ENCODE results near the gene NDNF.

NDNF gene

GRCh38 chr4:121014544-121014943, 57.8 kb downstream of the NDNF start:
- DNase-seq (ENCODE audit: low spot score): no peak

- no peak for DNase-seq (ENCODE audit: low spot score)
These were observed 60.5 kb downstream of the NDNF start for GRCh38 chr4:121011780-121012340.

DNA sequence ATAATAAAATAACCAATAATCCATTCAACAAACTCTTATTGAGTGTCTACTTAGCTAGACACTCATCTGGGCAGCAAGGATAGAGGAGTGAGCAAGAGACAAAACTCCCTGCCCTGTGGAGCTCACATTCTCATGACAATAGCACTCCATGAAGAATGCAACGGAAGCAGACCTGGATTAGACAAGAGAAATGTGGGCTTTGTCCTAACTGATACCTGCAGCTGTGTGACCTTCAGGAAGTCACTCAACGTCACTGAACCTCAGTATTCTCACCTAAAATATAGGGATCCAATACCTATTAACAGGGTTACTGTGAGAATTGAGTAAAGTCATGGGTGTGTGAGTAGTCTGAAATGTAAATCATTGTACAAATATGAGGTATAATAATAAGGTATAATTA, 61.2 kb downstream of the NDNF start:
- DNase-seq (ENCODE audit: low spot score): no peak

DNA sequence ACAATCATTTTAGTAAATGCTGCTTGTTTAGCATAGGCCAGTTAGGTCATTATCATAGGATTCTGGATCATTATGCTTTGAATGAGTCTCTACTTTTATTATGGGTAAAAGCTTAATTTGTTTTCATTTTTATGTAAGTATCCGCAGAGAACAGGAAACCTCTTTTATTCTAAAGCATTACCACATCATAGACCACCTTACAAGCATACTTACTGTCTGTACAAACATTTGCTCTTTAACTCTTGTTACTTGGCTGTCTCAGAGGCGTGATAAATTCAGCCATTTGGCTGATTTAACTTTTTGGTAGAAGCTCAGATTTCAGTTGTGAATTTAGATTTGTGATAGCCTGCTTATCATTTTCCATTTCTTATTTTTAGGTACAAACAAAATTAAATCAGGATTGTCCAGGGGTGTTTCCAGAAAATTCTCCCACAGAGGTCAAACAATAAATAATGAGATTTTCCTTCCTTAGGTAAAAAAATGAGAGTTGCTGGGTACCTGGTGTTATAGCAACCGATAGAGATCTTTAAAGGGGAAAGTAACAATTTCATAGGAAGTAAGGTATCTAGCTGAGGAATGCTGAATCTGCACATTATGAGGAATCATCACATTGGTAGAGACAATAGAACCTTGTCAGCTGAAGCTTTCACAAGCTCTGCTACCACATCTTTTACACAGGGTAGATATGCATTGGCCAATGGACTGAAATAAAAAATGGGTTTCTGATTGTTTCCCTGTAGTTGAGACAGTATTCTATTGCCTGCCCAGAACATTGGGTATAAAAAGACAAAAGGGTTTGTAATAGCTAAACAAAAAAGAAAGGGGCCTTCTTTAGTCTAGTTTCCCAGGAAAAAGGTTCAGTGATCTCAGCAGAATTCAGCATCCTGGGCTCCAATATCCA, 62.5 kb downstream of the NDNF start:
- DNase-seq (ENCODE audit: low spot score): no peak

DNA sequence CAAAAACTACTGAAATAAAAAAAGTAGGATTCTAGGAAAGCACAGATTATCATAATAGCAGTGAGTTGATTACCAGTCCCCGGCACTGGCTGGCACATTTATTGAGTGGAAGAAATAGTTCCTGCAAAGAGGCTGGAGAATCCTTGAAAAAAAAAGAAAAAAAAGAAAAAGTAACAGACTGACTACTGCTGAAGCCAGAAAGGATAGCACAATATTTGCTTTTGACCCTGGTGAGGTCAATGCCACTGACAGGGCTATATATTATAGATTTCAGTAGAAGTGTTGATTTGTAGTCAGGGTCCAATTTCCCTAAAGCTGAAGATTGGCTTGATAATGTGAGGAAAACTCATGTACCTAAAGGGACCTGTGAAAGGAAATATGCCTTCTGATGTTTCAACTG, 64.7 kb downstream of the NDNF start:
- DNase-seq (ENCODE audit: low spot score): no peak

- no peak for DNase-seq (ENCODE audit: low spot score)
These were observed 68.5 kb downstream of the NDNF start for GRCh38 chr4:121003863-121004262.

DNA sequence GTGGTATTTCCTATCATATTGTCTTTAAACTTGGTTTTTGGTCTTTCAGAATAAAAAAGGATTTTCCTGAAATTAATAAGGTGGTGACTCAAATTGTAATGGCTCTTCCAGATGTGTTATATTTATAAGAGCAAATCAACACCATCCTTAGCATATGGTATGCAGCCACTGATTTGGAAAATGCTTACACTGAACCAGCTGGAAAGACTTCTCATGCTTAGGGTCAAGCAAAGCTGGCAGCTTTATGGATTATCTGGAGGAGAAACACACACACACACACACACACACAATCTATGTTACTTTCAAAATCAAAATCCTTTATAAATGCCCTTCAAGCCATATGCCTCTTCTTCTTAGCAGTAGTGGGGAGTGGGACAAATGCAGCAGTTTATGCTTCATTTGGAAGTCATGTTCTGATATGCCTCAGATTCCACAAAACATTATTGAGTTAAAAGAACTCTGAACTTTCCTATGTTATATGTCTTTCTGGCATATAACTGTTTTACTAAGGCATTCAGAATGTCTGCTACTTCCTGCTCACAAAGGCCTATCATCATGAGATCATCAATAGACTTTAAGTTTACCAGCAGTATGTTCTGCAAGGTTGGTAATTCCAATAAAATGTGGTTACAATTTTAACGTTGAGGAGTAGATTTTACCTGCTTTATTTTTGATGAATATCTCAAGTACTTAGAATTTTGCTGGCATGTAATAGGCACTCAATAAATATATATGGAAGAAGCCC, 76.9 kb downstream of the NDNF start:
- no peak for DNase-seq (ENCODE audit: low spot score)

DNA sequence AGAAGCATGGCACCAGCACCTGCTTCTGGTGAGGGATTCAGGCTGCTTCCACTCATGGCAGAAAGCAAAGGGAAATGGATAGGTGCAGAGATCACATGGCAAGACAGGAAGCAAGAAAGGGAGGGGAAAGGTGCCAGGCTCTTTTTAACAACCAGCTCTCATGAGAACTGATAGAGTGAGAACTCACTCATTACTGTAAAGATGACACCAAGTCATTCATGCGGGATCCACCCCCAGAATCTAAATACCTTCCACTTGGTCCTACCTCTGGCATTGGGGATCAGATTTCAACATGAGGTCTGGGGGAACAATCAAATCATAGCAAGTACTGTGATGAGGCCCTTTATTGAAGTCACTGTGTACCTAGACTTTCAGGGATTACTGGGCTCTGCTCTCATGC, 77.8 kb downstream of the NDNF start:
- no peak for DNase-seq (ENCODE audit: low spot score)

- no peak for DNase-seq (ENCODE audit: low spot score)
These were observed 80.5 kb downstream of the NDNF start for GRCh38 chr4:120991885-120992284.

DNA sequence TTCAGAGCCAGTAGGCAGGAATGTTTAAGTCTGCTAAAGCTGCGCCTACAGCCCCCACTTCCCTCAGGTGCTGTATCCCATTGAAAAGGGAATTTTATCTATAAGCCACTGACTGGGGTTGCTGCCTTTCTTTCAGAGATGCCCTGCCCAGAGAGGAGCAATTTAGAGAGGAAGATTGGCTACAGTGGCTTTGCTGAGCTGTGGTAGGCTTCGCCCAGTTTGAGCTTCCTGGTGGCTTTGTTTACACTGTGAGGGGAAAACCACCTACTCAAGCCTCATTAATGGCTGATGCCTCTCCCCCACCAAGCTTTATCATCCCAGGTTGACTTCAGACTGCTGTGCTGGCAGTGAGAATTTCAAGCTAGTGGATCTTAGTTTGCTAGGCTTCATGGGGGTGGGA, 82.1 kb downstream of the NDNF start:
- DNase-seq (ENCODE audit: low spot score): no peak

Measured in germinal center (tissue), 1 donor.